ENCODE results near the gene PADI6.
"Not testable (repeated sequence)": the region's sequence is repeated elsewhere in the genome, so short reads cannot be mapped to it uniquely, and the experiment has no call there.

PADI6 gene

DNA sequence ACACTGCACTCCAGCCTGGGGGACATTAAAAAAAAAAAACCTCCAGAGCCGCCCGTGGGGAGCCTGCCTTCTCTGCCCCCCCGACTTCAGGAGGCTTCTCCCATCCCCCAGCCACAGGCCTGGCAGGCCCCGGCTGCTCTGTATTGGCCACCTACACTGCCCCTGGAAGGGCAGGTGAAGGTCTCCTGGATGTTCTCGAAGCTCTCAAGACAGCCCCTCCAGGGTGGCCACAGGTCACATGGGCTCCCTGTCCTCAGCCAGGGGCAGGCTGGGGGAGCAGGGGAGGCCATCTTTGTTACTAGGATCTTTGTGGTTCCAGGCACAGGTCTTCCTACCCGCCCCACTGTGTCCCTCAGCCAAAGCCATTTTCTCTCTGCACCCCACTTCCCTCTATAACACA is 32.8 kb downstream of the PADI6 start:
- no peak for DNase-seq (ENCODE audit: low spot score)

DNA sequence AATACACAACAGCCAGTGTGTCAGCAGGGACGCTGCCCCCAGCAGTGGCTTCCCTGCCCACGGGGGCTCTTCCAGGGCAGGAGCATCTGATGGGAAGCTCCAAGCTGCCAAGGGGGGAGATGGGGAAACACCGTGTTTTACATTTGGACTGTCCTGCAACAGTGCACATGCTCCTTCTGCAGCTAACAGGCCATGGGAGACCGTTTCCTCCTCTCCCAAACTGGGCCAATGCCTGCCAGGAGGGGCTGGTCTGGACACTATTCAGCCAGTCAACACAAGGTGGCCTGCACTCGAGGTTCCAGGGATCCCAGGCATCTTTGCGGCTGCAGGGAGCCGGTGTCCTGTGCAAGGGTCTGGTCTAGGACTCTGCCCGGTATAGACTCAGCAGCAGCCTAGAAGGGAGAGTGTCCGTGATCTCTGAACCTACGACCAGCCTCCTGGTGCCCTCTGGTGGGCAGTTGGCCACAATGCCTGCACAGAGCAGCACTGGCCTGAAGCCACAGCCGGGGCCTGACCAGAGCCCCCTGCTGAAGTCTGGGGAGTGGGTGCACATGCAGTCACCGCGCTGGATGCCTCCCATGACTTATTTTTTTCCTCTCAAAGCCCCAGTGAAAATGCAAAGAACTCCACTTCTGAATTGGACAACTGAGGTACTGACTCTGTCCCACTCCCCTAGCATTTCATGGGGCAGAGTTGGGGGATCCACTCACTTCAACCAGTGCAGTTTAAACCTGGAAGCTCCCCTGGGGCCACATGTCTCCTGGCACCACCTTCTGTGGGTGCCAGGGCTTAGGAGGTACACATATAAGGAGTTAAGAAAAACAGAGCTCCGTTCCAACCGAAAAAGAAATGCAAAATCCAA is 34.1 kb downstream of the PADI6 start:
- peak; percentile 87 for DNase-seq (ENCODE audit: low spot score)

DNA sequence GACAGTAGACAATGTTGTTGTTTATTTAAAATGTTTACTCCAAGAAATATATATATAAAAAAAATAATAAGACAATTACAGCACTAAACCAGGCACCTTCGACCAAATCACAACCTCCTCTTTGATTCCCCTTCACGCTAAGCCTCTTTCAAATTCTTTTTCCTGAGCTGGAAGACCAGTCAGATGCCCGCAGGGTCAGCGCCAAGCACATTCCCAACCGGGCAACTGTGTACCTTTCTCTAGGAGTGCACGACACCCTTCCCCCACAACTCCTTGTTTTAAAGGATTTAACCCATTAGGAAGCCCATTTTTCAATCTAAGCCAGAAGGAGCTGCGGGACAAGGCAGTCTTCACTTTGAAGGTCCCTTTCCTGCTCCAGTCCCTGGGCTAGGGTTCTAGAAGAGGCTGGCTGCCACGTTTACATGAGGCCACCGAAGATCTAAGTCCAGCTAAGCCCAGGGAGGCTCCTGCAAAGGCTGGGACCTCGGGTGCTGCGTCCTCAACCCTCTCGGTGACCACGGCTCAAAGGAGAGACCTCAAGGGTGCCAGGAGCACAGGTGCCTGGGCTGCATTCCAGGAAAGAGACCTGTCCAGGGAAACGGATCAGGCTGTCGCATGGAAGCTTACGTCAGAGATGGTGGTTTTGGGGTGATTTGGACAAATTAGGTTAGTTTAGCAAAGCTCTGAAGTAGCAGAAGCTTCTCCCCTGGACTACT is 34.9 kb downstream of the PADI6 start:
- DNase-seq (ENCODE audit: low spot score) = not testable (repeated sequence)

DNA sequence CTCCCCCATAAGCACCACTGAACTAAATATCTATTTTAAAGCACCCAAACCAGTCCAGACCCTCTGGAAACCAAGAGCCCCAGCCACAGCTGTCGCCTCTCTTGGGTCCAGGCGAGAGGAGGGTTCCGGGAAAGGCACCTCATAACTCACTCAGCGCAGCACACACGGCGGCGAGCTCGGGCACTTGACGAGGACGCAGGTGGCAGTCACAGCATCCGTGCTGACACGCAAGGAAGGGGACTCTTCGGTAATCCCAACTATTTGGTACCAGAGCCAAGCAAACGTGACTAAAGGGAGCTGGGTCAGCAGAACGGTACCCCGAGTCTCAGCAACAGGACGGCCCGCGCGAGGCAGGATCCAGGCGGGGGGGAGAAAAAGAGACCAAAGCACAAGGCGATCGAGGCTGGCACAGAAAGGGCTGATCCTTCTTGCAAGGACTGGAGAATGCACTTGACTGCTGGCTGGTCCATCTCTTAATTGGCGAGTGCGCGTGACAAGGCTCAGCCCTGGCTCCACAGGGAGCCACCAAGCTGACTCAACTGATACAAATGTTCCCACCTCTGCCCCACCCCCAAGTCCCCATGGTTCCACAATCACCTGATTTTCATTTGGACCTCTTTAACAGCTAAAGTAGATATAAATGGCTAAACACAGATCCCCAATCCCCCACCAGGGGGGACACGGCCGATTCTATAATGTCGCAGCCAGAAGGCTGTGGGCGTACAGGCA is 36.0 kb downstream of the PADI6 start:
- not testable (repeated sequence) for DNase-seq (ENCODE audit: low spot score)

DNA sequence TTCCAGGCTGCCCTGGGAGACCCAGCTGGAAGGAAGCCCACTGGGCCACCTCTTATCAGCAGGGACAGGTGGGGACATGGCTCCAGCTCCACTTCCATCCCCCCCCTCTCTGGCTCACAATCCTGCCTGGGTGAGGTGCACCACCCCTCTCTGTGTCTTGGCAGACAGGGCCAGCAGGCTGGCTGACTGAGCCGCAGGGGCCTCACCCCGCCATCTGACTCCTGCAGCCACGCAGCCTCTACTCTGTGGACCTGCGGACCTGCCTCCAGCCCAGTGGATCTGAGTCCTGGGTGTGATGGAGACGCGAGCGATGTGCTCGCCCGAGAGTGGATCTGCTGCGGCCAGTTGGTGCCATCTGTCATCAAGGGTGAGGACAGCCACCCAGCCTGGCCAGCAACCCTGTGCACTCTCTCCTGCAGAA is 37.4 kb downstream of the PADI6 start:
- DNase-seq (ENCODE audit: low spot score) = no peak

DNA sequence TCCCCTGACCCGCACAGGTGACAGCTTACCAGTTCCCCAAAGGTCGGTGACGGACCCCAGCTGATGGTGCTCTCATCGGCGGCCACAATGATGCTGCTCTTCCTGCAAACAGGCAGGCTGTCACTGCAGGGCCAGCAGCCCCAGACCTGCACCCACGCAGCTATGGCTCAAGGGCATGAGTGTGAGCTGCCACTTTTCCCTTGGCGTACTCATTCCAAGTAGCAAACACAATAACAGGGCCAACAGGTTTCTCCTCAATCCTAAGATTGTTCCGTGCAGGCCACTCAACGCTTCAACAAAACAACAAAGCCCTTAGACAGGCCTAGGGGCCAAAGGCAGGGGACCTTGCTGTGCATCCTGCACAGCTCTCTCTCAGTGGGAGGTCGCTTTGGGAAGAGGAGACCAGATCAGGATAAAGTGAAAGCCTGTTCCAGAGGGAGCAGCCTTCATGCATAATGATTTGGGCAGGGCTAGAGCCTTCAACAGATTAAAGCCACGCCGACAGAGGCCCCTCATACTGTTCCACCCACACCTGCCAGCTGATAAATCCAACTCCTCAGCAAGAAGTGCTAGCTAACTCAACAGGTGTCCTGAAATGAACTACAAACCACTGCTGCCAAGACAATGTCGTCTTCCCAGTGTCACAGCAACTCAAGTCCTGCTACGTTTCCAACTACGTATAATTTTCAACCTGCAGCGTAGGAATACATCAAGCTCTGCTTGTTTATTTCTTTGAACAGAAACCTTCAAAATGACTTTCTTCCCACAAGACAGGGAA is 40.3 kb downstream of the PADI6 start:
- DNase-seq (ENCODE audit: low spot score) = no peak

DNA sequence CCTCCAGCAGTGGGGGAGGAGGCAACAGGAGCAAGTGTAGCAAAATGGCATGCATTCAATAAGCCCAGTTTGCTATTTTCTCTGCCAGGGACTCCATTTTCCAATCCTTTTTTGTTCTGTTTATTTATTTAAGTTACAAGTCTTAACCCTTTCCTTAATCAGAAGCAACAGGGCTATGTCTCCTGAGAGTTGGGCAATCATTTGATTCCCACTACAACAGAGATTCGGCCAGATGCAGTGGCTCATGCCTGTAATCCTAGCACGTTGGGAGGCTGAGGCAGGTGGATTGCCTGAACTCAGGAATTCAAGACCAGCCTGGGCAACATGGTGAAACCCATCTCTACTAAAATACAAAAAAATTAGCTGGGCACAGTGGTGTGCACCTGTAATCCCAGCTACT is 42.0 kb downstream of the PADI6 start:
- DNase-seq (ENCODE audit: low spot score) = no peak

DNA sequence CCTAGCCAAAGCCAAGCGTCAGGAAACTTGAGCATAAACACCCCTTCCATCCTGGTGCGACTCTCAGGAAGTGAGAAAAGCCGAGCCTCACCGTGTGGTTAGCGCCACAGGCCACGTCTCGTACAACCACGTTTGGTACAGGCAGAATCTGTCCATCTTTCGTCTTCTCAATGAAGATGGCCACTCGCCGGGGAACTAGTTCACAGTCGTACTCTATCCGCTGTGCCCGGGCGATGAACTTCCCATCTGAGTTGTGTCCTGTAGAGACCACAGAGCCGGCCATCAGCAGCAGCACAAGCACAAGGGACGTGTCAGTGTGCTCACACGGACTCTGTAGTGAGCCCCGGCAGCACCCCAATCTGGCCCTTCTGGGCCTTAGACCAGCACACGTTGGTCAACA is 44.4 kb downstream of the PADI6 start:
- no peak for DNase-seq (ENCODE audit: low spot score)

DNA sequence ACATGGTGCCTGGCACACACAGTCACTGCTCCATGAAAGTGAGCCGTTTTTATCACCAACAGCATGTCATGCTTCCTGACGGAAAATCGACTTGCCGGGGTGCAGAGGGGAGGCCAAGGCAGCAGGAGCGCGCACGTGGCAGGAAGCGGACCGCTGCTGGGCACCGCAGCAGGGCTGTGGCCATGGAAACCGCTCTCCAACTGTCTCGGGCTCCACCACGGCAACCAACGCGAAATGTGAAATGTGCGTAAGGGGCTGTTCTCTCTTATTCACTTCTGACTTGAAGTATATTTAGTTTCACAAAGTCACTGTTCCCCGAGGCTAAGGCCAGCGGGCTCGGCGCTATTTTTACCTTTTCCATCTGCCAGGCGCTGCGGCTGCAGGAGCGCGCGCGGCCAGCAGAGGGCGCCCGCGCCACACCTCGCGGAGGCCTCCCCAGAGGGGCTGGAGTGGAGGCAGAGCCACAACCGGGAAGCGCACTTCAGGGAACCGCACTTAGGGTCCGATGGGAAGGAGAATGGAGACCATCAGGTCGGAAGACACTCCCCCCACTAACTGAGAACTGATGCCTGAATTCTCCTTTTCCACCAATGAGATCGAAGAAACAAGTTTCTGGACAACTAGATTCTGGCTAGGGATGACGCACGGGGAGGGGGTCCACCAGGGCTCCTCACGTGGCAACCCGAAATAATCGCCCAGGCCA is 47.8 kb downstream of the PADI6 start:
- peak; percentile 88 for DNase-seq (ENCODE audit: low spot score)

DNA sequence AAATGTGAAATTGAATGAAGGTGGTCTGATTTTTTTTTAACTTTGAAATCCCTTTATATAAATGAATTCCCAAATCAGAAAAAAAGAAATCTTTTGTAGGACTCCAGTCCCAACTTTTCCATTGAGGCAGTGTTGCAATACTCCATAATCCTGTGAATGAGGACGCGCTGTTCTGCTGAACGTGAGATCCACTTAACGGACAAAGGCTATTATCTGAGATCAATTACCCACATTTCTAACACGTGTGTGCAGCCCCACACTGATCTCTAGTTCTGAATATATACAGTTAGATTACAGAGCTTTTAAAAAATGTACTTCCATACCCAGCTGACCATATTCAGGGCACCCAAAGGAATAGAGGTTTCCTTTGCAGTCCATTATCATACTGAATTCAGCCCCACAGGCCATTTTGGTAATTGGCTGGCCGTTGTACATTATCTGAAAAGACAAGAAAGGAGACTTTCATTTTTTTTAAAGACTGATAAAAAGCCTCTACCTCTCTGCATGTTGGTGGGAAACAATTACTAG is 48.5 kb downstream of the PADI6 start:
- DNase-seq (ENCODE audit: low spot score) = no peak

DNA sequence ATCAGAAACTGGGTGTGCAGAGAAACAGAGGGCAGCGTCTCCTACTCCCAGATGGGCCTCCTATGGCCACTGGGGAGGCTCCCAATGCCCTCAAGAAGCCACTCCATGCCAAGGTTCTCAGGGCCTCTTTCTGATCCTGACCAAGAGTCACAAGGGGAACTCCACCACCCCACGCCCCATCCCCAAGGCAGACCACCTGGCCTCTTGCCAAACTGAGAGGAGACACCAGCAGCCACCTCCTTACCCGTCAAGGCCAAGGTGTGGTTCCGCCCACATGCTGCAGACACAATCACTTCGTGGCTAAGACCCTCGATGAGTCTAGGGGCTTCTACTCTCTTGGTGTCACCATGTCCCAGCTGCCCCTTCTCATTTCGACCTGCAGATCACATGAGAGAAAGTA is 50.5 kb downstream of the PADI6 start:
- no peak for DNase-seq (ENCODE audit: low spot score)

DNA sequence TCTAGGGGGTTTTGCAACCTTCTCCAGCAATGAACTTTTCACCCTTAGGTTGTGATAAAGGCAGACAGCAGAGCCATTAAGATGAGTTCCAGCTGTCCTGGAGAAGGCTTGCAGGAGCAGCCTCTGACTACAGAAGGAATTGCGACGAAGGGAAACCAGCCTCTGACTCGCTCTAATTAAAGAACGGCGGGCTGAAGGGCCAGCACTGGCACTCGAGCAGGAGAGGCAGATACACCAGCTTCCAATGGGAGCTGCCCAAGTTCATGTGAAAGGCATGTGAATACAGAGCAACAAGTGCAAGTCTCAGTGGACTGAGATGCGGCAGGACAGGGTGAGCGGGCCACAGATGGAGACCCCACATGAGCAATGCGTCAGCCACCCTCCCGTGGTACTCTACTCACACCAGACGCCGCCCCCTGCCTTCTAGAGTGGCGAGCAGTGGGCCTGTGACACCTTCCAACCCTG is 51.8 kb downstream of the PADI6 start:
- no peak for DNase-seq (ENCODE audit: low spot score)

DNA sequence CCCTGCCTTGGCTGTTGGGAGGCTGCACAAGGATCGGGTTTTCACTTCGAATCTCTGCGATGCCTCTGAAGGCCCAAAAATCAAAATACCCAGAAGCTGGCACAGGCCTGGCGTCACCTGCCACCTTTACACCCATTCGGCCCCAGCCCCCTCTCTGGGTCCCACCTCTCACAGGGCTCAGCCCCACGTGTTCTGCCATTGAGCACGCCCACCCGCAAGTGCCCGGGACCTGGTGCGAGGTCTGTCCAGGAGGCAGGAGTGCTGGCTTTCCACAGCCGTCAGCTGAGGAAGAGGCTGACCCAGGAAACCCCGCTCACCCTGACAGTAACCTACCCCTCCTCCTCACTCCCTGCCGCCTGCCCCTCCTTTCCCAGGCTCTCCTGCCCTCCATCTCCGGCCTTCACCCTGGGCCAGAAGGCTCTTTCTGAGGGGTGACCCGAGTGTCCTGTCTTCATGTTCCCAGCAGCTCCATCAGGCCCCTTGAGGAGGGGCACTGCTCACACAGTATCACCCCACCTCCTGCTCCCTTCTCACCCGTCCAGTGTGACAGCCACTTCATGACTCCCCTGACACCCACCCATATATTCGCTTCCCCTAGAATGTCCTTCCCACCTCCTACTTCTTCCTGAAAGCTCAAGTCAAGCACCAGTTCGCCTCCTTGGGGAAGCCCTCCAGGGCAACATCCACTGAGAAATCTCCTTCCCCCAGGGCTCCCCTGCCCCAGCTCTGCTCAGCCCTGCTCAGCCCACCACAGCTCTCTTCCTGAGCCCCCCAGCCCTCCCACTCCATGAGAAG is 54.0 kb downstream of the PADI6 start:
- DNase-seq (ENCODE audit: low spot score) = no peak

DNA sequence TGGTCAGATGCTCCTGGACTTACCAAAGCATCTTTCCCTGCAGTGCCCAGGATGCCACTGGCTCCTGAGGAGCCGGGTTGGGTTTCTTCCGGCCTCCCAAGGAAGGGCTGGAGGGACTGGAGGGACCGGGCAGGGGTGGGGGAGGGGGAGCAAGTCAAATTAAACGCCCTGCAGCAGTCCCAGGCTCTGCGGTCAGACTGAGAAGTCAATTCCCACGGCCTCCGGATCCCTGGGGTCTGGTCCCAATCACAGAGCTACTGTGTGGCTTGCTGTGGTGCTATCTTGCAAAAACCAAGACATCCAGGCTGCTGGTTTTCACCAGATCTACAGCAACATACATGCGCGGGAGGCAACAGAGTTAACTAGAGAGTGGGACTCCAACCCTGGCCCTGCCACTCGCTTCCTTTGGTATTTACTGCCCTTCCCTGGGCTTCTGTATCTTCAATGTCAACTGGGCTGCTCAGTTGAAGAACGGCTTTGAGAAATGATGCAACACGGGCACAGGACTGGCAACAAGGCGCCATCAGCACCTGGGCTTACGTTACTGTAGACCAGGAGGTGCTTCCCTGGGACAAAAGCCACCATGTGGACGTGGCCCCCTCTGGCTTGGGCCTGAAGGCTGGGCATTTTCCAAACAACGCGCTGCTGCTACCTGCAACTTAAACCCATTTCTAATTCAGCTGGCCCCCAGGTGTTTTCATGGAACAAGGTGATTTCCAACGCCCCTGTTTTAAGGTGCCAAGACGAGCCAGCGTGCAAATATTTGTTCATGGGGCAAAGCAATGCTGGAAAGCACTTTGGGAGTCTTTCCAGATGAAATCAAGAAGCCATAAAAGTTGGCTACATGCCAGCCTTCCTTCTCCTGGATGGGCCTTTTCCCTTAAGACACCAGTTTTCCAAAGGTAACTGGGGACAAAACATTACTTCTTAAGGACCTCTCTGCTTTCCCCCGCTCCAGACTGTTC is 56.0 kb downstream of the PADI6 start:
- DNase-seq (ENCODE audit: low spot score) = no peak

DNA sequence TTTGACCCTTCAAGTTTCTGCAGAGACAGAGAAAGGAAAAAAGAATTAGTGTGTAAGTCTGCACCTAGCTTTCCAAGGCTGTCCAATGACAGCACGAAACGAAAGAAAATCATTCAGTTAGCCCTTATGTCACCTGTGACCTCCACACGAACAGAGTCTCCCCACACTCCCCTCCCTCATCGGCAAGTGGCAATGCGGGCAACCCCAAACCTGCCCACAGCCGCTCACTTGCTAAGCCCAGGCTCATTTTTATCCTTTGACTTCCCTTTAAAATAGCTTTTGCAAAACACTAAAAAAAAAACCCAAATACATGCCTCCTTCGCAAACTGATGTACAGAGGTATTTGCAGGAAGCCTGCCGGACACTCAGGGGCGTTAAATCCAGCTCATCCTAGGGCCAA is 57.2 kb downstream of the PADI6 start:
- no peak for DNase-seq (ENCODE audit: low spot score)

DNA sequence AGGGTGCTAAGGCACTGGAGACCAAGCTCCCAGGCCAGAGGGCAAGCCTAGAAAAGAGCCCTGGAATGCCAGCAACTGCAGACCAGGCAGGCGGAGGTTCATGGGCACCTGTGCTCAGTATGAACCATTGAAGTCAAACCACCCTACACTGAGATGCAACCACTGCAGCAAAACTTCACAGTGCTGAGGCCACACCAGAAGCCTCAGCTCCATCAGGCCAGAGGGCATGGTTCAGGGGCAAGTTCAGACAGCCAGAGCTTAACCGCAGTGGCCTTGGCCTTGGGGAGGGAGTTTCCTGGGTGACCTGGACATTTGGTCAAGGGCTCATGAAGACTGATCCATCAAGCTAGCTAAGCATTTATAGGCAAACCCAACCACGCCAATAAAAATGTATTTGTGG is 60.4 kb downstream of the PADI6 start:
- no peak for DNase-seq (ENCODE audit: low spot score)

DNA sequence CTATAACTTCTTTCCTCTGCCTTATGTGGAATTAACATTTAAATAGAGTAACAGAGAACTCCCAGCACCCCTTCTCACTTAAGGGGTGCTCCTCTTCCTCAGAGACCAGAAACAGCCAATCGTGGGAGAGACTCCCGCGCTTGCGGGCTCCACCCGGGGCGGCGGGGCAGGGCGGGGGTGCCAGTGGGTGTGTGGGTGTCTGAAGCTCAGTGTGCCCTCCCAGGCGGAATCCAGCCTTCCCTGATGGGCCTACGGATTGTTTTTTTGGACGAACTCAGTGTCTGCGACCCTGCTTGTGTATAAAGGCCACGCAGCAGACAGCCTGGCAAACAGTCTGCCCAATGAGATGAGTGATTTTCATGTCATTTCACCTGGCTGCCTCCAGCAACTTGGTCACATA is 61.3 kb downstream of the PADI6 start:
- DNase-seq (ENCODE audit: low spot score) = no peak

DNA sequence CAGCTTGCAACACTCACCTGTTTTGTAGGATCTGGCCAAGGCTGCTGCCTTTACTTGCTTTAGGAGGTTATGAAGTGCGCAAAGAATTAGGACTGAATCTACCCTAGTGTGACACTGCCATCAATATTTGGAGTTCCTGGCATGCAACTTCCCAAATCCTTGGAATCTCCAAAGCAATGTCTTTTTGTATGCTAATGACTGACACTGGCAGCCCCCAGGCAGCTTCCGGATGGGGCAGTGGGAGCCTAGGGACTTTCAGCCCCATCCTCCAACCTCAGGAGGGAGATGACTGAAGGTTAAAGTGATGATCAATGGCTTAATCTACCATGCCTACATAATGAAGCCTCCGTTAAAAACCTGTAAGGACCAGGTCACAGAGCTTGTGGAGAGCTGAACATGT is 62.0 kb downstream of the PADI6 start:
- no peak for DNase-seq (ENCODE audit: low spot score)

DNA sequence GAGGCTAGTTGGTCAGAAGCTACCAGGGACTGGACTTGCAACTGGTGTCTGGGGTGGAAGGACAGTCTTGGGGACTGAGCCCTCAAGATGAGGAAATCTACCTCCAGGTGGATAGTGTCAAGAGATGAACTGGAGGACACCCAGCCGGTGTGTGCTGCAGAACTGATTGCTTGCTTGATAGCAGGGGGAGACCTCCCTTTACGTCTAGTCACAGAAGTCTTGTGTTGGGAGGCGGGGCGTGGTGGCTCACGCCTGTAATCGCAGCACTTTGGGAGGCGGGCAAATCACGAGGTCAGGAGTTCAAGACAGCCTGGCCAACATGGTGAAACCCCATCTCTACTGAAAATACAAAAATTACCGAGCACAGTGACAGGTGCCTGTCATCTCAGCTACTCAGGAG is 62.6 kb downstream of the PADI6 start:
- DNase-seq (ENCODE audit: low spot score) = no peak

All from HuH-7 (cell line).